Pancreas (tissue), 10 donors: ENCODE data around the gene TOP3A. TPM values are rescaled to one million over a fixed set of nuclear protein-coding genes. Genes with fewer than 3 reads are reported as not detected.
A peak's percentile ranks its signal among the peaks of the same experiment; 100 is the strongest.

Experiments
- ATAC-seq, 4 donors: fragments of 200-7000 bp; cut with Tn5 transposase; one replicate each; pipeline versions ENCODE4 v1.8.0 to v1.9.1; 2020; ENCODE audit warnings: mild to moderate bottlenecking in 4 of 4, moderate library complexity in 4 of 4
- DNase-seq, 6 donors: peaks; one replicate each; pipeline ENCODE4 v3.0.0-alpha.2; 2020
- FAIRE-seq: peaks from 2 replicates; lab custom pipeline; 2012; peaks lifted over from hg19 to GRCh38; lab: Jason Lieb, UNC
- H3K27ac ChIP-seq, 4 donors: fragments of 200-600 bp; sonication (generic); 1 replicate in 3 of 4; 2 replicates in 1 of 4; pipeline versions ENCODE4 v1.5.0 to v1.8.0; 2020
- H3K27me3 ChIP-seq, 4 donors: fragments of 200-600 bp; one replicate each; pipeline ENCODE4 v1.8.0; 2021
- H3K36me3 ChIP-seq, 3 donors: fragments of 200-600 bp; sonication (generic) in 1 of 3; one replicate each; pipeline versions ENCODE4 v1.5.0 to v1.8.0; 2020 to 2021
- H3K4me1 ChIP-seq, 3 donors: fragments of 200-600 bp; one replicate each; pipeline ENCODE4 v1.8.0; 2021
- H3K4me3 ChIP-seq, 4 donors: fragments of 200-600 bp; sonication (generic) in 2 of 4; one replicate each; pipeline versions ENCODE4 v1.5.0 to v1.8.0; 2020 to 2021
- H3K9me3 ChIP-seq, 4 donors: fragments of 200-600 bp; one replicate each; pipeline ENCODE4 v1.8.0; 2021
- CTCF ChIP-seq, 4 donors: fragments of 200-600 bp; sonication (generic) in 3 of 4; IDR thresholded peaks; one replicate each; pipeline versions ENCODE4 v1.5.0 to v1.8.0; 2021; ENCODE audit warnings: antibody characterized with exemption in 4 of 4
- WGBS, 2 donors: extraction: QIAGEN DNeasy Blood & Tissue Kit; methylation state at CpG; one replicate each; pipeline ENCODE4 v1.1.7; 2013; 5-methylcytosine and 5-hydroxymethylcytosine counted together
- intact Hi-C, 3 donors: fragments of 100-400 bp; cut with DNase I; formaldehyde crosslinking; loops; one replicate each; pipeline versions ENCODE4 v1.11.1 to v1.14.2; 2022
- polyA plus RNA-seq, 2 donors: library from polyadenylated mRNA; stranded (reverse); fragments of 200-250 nt; gene quantifications; one replicate each; pipeline ENCODE4 v1.2.3, GENCODE V29; 2013
- total RNA-seq, 6 donors: library from RNA; stranded (reverse); fragmentation: NEBNext Ultra II Directional in 4 of 6; extraction: Animal tissue kit (Norgen Biotek cat#: 25700) in 4 of 6; gene quantifications; one replicate each; pipeline versions ENCODE4 v1.2.1 to v1.2.4, GENCODE V29; 2021 to 2023
- donor health status: healthy with polysubstance abuse.
- donor health status: DM: no; HTN: no; CAD: no; lungs with moderate emphysema.
- donor health status: DM: no; HTN: no; CAD: no.
- donor health status: control.
- donor health status: control.
- donor health status: Bipolar disorder and iron deficiency.
- donor health status: DM: yes; HTN: yes; CAD: no.
- donor health status: DM: no; HTN: no; CAD: no.
- donor health status: DM: no; HTN: no; CAD: no.
- donor health status: DM: yes; HTN: yes; CAD: no.

The TOP3A gene
- total and polyA plus RNA-seq, 8 donors = 9.4 to 18.7 (median 12.2) TPM

GRCh38 chr17:18262111-18262510 is 52.7 kb downstream of the TOP3A start:
- no peak for TF ChIP-seq CTCF (IDR thresholded peaks at IDR 0.05)
- DNase-seq = peak in 1 of 6 donors; percentile 30
- Histone ChIP-seq H3K9me3 (no peaks in the 10 kb centered on the region), H3K4me1 (peaks cover 22 to 34% (median 26%) of the 10 kb centered on the region in 3 donors), H3K27me3 (no peaks in the 10 kb centered on the region), H3K36me3 (peaks cover 0 to 27% (median 12%) of the 10 kb centered on the region in 3 donors), H3K4me3 (peak overlapping the region in 2 of 4 donors; percentile 7 to 91), H3K27ac (peak overlapping the region; percentile 90 to 96 (median 92))
- ATAC-seq = no peak
- WGBS, 2 donors = 49 to 63% methylated on average over 2 of the region's 2 CpGs
- intact Hi-C loops = no loop called here
- FAIRE-seq = no peak

GRCh38 chr17:18261659-18262058 is 53.1 kb downstream of the TOP3A start:
- ATAC-seq (no peak), DNase-seq (no peak), FAIRE-seq (no peak)
- peak overlapping the region in 3 of 4 donors; percentile 81 to 91 (median 81) for H3K4me3 ChIP-seq
- WGBS, 2 donors = 57 to 65% methylated on average over 3 of the region's 3 CpGs
- no peaks in the 10 kb centered on the region for H3K9me3 ChIP-seq
- peaks cover 22 to 39% (median 31%) of the 10 kb centered on the region in 3 donors for H3K4me1 ChIP-seq
- intact Hi-C loops = no loop called here
- peak overlapping the region; percentile 90 to 96 (median 92) for H3K27ac ChIP-seq
- peaks cover 0 to 27% (median 12%) of the 10 kb centered on the region in 3 donors for H3K36me3 ChIP-seq
- H3K27me3 ChIP-seq = no peaks in the 10 kb centered on the region
- TF ChIP-seq CTCF (IDR thresholded peaks at IDR 0.05) = no peak

GRCh38 chr17:18261146-18261515 is 53.7 kb downstream of the TOP3A start:
- TF ChIP-seq CTCF (IDR thresholded peaks at IDR 0.05) = no peak
- FAIRE-seq = no peak
- peak overlapping the region; percentile 71 to 91 (median 81) for H3K4me3 ChIP-seq

GRCh38 chr17:18260332-18261145 is 54.3 kb downstream of the TOP3A start, which contains the start of gene MIEF2:
MIEF2 (plus strand) TSS chr17:18260662; CDS start chr17:18262721, 2,059 bp downstream.
- TF ChIP-seq CTCF (IDR thresholded peaks at IDR 0.05) = no peak
- WGBS, 2 donors = 0 to 1% methylated on average over 62 to 72 of the region's 72 CpGs
- H3K27me3 ChIP-seq = no peaks in the 10 kb centered on the region
- FAIRE-seq (peak; percentile 23), ATAC-seq (peak; percentile 76 to 89 (median 84)), DNase-seq (peak; percentile 92 to 98 (median 96))
- intact Hi-C loops = no loop called here
- H3K9me3 ChIP-seq = no peaks in the 10 kb centered on the region
- peak within 1 kb of the TSS; percentile 90 to 96 (median 92) for H3K27ac ChIP-seq
- H3K4me1 ChIP-seq = peaks cover 22 to 45% (median 36%) of the 10 kb centered on the region in 3 donors
- peak within 1 kb of the TSS; percentile 71 to 91 (median 81) for H3K4me3 ChIP-seq
- peaks cover 0 to 25% (median 12%) of the 10 kb centered on the region in 3 donors for H3K36me3 ChIP-seq

More at GRCh38 chr17:18261146-18261515, 53.7 kb downstream of the TOP3A start:
- ATAC-seq (peak; percentile 65 to 73 (median 66)), DNase-seq (peak; percentile 80 to 94 (median 89))
- WGBS, 2 donors = 1% methylated on average over 16 of the region's 16 CpGs
- peaks cover 0 to 27% (median 12%) of the 10 kb centered on the region in 3 donors for H3K36me3 ChIP-seq
- H3K9me3 ChIP-seq = no peaks in the 10 kb centered on the region
- intact Hi-C loops = no loop called here
- peaks cover 22 to 44% (median 36%) of the 10 kb centered on the region in 3 donors for H3K4me1 ChIP-seq
- H3K27ac ChIP-seq = peak overlapping the region; percentile 90 to 96 (median 92)
- H3K27me3 ChIP-seq = no peaks in the 10 kb centered on the region
